ENCODE data around the gene ZC3H14. TPM values are rescaled to one million over a fixed set of nuclear protein-coding genes. Genes with fewer than 3 reads are reported as not detected.
"Not testable (repeated sequence)": the region's sequence is repeated elsewhere in the genome, so short reads cannot be mapped to it uniquely, and the experiment has no call there.

The ZC3H14 gene, protein sequence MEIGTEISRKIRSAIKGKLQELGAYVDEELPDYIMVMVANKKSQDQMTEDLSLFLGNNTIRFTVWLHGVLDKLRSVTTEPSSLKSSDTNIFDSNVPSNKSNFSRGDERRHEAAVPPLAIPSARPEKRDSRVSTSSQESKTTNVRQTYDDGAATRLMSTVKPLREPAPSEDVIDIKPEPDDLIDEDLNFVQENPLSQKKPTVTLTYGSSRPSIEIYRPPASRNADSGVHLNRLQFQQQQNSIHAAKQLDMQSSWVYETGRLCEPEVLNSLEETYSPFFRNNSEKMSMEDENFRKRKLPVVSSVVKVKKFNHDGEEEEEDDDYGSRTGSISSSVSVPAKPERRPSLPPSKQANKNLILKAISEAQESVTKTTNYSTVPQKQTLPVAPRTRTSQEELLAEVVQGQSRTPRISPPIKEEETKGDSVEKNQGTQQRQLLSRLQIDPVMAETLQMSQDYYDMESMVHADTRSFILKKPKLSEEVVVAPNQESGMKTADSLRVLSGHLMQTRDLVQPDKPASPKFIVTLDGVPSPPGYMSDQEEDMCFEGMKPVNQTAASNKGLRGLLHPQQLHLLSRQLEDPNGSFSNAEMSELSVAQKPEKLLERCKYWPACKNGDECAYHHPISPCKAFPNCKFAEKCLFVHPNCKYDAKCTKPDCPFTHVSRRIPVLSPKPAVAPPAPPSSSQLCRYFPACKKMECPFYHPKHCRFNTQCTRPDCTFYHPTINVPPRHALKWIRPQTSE
- 43.2 TPM for polyA plus RNA-seq (2013, experiment 1 of 2; ENCODE audit: insufficient read length)
- polyA plus RNA-seq (2013, experiment 2 of 2; ENCODE audit: insufficient read length): 34.1 TPM

DNA sequence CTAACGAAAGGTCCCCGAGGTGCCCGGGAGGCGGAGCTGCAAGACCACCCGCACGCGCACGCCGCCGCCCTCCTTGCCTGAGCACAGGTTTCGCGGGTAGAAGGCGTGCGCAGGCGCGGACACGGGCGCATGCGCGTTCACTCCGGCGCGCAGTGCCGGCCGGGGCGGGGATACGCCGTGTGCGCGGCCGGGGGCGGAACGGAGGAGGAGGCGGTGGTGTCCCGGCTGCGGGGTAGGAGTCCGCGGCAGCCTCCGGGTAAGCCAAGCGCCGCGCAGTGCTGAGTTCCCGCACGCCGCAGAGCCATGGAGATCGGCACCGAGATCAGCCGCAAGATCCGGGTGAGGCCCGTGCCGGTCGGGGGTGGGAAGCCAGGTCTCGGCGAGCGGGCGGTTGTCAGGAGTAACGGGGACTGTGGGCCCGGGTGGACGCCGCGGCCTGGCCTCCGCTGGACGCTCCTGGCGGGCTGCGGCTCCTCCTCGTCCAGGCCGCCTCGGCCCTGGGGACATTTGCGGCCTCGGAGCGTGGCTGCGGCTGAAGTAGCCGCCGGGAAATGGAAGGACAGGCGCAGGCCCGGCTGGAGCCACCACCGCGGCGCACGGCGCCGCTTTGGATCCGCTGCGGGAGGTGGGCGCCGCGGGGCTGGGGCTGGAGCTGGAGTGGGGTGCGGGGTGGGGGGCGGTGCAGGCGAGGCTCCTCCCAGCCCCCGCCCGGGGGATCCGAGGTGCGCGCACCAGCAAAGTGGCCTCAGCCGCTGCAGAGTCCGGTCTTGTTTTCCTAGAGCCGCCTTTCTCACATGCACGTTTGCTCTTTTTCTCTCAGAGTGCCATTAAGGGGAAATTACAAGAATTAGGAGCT lies at the start of gene ZC3H14:
Gene ZC3H14 (plus strand): TSS at position 207 of the 856 bp plus-strand sequence. CDS start 97 bp downstream, at position 304.
- peak; percentile 87 for DNase-seq

DNA sequence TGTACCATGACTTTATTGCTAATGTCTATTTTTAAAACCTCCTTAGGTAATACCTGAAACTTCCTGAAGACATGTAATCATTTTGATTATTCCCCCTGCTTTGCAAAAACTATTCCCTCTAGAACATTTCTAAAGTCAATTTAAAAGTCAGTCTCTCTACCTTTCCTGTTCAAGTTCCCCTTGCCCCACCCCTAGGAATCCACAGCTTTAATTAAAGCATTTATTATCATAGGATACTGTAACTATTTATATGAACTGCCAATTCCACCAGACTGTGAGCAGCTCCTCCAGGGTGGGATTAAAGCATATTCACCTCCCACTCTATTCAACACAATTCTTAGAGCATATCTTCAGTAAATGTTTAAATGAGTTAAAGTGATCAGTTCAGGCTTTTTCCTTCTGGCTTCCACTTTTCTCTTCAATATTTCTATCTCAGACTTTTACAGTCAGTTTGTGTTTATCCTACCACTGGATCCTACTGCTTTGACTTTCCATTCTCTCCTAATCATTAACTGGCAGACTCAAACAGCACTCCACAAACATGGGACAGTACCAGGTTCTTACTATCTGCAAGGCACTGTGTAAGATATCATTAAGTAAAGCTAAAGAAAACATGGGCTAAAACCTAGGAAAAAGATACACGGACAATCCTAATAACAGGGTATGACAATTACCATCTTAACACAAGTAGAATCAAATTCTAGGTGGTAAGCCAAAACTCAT lies 47.2 kb upstream of the ZC3H14 start:
- no peak for DNase-seq

DNA sequence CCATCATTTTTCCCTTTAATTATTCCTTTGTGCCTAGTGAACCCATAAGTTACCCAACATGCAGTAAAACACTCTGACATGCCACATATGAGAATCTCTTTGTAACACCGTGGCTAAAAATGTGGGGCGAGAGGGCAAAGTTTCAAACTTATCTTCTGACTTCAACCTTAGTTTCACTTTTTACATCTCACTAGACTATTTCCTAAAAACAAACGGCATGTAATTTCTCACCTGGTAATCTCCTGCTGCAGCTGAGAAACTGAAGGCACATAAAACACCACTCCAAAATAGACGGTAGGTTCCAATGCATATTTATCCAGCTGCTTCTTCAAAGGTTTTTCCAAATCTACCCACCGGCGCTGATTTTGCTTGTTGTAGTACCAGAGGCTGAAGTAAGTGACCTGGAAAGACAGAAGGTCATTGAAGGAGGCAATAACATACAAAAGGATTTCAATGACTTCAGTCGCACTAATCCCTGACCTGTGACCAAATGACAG lies 45.9 kb upstream of the ZC3H14 start:
- DNase-seq: no peak

DNA sequence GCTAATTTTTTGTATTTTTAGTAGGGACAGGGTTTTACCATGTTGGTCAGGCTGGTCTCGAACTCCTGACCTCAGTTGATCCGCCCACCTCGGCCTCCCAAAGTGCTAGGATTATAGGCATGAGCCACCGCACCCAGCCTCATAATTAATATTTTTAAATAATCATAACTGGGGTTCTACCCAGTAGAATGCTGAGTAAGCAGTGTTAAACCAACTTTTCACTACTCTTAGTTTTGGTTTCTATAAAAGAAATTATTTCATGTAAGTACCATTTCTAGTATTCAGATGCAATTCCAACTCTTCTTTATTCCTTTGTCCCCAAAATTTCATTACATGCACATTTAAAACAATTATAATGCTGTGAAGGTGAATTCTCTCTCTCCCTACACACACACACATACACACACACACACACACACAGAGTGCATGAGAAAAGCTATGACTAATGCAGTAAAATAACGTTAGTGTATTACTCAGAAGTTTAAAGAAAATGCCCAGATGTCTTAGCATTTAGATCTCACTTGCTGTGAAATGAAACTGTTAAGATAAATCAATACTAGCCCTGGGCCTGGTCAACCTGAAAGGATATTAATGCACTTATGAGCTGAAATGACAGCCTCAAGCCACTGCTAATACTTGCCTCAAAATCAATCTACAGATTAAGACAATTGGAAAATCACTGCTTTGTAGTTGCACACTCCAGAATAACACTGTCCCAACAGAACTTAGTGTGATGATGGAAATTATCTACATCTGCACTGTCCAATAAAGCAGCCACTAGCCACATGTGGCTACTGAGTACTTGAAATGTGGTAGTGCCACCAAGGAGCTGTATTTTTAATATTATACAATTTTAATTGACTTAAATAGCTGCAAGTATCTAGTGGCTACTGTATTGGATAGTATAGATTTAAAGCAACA lies 44.0 kb upstream of the ZC3H14 start:
- peak; percentile 71 for DNase-seq

DNA sequence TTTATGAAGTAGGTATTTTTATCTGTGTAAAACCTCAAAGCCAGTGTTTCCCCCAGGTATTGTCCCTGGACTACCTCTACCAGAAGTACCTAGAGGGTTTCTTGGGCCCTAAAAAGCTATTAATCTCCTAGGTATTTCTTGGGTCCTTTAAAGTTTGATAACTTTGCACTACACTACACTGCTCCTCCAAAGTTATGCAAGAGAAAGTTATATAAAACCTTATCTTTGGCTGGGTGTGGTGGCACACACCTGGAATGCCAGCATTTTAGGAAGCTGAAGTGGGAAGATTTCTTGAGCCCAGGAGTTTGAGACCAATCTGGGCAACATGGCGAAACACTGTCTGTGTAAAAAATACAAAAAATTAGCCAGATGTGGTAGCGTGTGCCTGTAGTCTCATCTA lies 42.9 kb upstream of the ZC3H14 start:
- DNase-seq: no peak

DNA sequence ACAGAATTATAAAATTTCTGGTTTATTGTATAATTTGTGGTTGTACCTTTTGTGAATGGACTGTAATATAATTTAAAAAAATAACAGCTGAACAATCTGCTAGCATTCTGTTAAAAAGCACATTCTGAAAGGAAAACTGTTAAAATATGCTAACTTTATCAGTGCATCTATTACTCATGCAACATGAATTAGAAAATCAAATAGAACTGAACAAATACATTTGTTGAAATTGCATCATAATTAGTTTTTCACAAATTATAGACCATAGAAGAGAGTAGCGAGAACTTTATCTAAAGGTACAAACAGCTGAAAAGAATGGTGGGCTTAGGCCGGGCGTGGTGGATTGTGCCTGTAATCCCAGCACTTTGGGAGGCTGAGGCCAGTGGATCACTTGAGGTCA lies 41.0 kb upstream of the ZC3H14 start:
- peak; percentile 38 for DNase-seq

DNA sequence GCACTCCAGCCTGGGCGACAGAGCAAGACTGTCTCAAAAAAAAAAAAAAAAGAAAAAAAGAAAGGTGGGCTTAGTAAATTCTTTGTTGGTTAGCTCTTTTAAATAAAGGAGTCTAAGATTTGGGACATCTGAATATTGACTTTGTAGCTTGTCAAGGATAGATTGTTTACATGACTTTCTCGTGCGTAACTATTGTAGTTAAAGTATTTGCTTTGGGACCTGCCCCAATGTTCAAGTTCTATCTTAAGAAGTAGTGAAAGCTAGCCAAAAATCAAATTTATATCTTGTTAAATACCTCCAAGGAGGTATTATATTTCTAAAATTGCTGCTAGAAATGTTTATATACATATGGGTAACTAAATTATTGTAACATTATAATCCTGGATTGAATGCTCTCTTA lies 40.4 kb upstream of the ZC3H14 start:
- DNase-seq: no peak

DNA sequence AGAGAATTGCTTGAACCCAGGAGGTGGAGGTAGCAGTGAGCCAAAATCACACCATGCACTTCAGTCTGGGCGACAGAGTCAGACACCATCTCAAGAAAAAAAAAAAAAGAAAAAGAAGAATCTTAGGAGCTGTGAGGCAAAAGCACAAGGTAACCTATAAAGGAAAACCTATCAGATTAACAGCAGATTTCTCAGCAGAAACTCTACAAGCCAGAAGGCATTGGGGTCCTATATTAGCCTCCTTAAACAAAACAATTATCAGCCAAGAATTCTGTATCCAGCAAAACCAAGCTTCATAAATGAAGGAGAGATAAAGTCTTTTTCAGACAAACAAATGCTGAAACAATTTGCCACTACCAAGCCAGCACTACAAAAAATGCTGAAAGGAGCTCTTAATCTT lies 32.9 kb upstream of the ZC3H14 start:
- not testable (repeated sequence) for DNase-seq

DNA sequence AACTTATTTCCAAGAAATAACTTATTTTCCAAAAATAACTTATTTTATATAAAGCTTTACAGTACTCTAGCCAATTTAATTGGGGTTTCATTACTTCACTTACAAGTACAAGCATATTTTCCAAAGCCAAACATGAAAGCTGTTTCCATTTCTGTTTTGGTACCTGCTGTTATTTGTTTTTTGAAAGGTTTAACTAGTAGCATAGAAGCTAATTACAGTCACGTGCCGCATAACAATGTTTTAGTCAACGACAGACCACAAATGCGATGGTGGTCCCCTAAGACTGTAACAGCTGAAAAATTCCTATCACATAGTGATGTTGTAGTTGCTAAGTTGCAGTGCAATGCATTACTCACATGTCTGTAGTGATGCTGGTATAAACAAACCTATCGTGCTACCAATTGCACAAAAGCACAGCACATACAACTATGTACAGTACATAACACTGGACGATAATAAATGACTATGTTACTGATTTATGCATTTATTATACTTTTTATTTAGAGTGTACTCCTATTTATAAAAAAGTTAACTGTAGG lies 29.7 kb upstream of the ZC3H14 start:
- DNase-seq: no peak

DNA sequence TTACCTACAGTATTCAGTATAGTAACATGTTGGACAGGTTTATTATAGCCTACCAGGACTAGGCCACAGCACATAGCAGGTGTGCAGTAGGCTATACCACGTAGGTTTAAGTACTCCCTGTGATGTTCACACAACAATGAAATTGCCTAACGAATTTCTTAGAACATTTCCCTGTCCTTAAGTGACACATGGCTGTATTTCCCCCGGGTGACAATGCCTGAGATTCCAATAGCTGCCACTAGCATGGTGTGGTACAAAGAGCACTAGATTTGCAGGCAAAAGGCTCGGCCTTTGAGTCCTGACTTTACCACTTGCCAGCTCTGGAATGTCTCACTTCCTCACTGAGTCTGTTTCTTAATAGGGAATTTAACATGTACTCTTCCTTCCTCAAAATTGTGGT lies 27.7 kb upstream of the ZC3H14 start:
- peak; percentile 15 for DNase-seq

DNA sequence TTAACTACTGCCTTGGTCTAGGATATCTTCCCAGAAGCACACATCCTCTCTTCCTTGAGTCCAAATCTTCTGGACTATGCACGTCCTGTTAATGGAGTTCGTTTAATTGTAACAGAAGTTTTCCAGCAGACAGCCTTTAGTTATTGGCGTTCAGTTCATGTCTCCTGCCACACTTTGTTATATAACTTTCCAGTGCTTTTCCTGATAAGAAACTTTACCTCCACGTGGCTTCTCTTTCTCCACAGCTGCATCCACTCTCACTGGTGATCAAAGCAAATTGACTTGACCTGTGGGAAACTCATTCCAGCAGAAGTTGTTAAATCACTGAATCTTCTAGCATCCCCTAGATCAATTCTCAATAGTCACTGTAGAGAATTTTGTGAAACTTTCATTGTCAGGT lies 27.0 kb upstream of the ZC3H14 start:
- DNase-seq: no peak

DNA sequence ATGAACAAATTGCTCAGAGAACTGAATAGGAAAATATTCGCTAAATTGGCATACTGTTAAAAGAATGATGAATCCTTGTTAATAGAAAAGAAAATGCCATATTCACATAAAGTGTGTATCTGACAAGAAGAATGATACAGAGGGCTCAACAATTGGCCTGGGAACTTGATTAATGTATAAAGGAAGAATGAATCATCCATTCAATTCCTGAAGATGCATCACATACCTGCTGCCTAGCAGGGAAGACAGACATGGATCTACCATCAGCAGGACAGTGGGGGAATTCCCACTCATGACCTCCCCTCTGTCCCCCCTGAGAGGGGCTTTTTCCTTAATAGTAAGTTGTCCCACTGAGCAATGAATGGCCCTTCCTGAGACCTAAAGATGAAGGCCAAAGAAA lies 21.5 kb upstream of the ZC3H14 start:
- no peak for DNase-seq

DNA sequence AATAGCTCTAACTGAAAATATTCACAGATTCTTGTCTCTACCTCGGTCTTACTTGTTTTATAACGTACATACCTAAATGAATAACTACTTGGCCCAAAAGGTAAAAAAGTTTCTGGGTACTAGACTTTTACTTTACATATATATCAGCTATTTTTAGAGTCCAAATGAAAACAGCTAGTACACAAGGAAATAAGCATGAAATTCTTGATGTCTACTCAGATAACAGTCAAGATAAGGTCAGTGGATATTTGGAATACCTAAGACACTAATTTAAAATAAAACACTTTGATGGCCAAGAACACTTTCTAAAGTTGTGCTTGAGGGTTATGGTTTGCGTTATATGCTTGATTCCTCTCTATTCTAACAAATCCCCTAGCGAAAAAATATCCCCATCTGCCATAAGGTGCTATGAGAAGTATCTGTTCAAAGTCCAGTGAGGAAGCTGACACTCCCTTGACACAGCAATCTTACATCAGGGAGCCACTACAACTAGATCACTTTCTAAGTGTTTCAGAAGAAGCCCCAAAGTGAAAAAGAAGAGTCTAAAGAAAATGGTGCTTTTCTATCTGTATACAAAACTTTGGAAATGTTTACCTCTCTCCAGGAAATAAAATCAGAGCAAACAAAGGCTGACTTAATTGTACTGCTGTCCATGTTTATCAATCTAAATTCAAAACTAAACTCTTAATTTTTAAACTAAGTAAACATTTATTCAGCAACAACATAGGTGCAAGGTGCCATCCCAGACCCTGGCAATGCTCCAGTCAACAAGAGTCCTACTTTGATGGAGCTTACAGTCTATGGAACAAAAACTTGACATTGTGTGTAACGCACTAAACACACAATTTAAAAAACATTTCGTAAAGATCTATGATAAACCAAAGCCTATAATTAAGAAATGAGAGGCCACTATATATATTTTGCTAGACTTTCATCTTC lies 19.7 kb upstream of the ZC3H14 start:
- no peak for DNase-seq

DNA sequence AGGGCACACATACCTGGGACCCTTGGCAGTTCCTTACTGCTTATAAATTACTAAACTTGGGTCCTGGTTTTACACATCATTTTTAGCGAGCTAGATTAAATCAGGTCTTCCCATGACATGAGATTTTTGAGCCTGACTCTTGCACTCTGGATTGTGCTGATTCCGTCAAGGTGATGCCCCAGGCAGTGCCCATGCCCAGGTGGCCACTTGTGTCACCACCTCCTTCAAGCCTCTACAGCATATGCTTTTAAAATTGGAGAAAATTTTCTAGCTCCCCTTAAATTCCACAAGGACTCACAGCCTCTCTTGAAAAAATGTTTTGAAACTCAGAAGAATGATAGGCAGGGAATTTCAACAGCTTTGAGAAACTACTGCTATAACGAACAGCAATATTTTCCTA lies 17.6 kb upstream of the ZC3H14 start:
- DNase-seq: no peak

DNA sequence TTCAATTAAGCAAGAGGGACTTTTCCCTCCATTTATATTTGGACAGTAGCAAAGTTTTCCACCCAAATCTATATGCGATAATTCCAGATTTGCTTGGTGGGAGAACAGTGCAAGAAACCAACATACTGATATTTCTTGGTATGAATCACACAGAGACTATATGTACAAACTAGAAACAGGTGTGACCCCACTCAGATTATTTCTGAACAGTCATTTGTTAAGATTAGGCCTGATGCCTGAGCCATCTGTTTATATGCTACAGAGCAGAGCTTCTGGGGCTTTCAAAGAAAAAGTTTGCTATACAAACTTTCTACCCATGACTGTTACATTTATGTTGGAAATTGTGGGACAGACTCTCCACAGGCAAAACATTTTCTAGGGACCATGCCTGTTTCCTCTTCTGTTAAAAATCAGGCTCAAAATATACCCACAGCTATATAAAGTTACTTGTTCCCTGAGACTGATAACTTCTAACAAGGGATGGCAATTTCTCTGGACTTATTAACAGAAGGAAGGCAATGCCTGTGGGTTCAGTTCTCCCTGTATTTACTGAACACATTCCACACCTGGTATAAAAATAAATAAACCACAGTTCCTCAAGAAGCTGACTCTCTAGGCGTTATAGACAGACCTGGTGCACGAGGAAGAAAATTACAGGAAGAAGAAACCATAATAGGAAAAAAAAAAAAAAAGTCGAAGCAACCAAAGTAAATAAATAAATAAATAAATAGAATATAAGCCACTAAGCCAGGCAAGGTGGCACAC lies 16.0 kb upstream of the ZC3H14 start:
- no peak for DNase-seq

DNA sequence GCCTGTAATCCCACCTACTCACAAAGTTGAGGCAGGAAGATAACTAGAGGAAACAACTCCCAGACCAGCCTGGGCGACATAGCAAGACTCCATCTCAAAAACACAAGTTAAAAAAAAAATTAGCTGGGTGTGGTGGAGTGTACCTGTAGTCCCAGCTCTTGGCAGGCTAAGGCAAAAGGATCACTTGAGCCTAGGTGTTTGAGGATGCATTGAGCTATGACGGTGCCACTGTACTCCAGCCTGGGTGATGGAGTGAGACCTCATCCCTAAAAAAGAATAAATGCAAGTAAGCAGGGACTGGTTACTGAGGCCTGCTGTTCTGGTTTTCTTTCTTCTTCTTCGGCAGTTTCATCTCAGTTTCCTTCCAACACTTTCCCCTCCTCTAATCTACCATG lies 15.5 kb upstream of the ZC3H14 start:
- DNase-seq: no peak

DNA sequence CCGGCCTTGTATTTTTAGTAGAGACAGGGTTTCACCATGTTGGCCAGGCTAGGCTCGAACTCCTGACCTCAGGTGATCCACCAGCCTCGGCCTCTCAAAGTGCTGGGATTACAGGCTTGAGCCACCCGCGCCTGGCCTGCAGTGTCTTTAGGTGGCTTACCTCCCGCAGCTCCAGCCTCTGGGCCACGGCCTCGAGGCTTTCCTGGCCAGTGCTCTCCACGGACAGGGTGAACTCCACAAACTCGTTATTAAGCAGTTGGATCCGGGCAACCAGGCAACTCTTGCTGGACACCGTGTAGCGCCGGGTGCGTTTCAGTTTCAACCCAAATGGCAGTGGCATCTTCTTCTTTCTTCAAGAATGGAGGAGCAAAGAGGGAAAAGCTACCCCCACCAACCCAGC lies 12.8 kb upstream of the ZC3H14 start:
- DNase-seq: no peak

DNA sequence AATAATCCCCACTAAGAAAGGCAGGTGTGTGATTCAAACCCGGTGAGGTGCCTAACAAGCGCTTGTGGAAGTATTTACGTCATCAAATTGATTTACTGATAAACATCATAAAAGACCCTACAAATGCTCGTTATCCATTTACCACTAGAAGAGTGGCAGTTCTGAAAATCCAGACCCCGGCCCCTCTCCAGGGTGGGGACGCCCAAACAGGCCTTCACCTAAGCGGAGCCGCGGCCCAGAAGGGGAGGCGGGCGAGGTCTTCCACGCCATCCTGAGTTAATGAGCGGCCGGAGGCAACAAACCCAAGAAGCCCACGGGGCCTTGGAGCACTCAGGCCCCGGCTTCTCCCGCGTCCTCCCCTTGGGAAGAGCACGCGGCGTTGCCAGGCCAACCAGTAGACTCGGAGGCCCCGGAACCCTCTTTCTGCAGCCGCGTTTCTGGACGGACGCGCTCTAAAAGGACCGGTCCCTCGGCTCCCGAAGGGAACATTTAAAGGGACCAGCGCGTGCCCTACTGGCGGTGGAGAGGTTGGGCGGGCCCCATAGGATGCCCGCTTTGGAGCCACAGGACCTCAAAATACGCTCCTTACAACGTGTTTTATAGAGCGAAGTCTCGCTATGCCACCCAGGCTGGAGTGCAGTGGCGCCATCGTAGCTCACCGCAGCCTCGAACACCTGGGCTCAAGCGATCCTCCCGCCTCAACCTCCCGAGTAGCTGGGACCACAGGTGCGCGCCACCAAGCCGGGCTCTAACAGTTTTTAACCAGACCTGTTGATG lies 11.6 kb upstream of the ZC3H14 start:
- DNase-seq: peak; percentile 87
